T-helper 17 cell (primary cell): Measurements from ENCODE around the gene KRTAP10-9. TPM values are rescaled to one million over a fixed set of nuclear protein-coding genes. Genes with fewer than 3 reads are reported as not detected.
"Not testable (repeated sequence)": the region's sequence is repeated elsewhere in the genome, so short reads cannot be mapped to it uniquely, and the experiment has no call there.

Experiments
- ATAC-seq: fragments of 150-1000 bp; cut with Tn5 transposase; 2 replicates; pipeline ENCODE4 v1.10.0; 2021; ENCODE audit warnings: mild to moderate bottlenecking, moderate library complexity
- DNase-seq, 3 donors: peaks; one replicate each; pipeline versions ENCODE4 v3.0.0 to v3.0.0-alpha.2; 2020 to 2021
- H3K9me3 ChIP-seq: one replicate; pipeline ENCODE4 v1.7.0; 2013; ENCODE audit warnings: low read length, mild to moderate bottlenecking; ENCODE audit not compliant: control insufficient read depth, poor library complexity, severe bottlenecking
- H3K27ac Mint-ChIP-seq: one replicate; pipeline ENCODE4 v1.8.0; 2022; ENCODE audit warnings: mild to moderate bottlenecking, moderate library complexity, mixed read lengths
- H3K27me3 Mint-ChIP-seq: one replicate; pipeline ENCODE4 v1.8.0; 2022; ENCODE audit warnings: mixed read lengths
- H3K36me3 Mint-ChIP-seq: one replicate; pipeline ENCODE4 v1.8.0; 2022; ENCODE audit warnings: low read depth, mixed read lengths
- H3K4me1 Mint-ChIP-seq: one replicate; pipeline ENCODE4 v1.8.0; 2022; ENCODE audit warnings: mild to moderate bottlenecking, mixed read lengths
- H3K4me3 Mint-ChIP-seq: one replicate; pipeline ENCODE4 v1.8.0; 2022; ENCODE audit warnings: mild to moderate bottlenecking, moderate library complexity, mixed read lengths
- total RNA-seq, 4 donors: library from RNA in 2 of 4; stranded (reverse) in 2 of 4; gene quantifications; one replicate each; pipeline ENCODE4 v1.2.3 and lab custom pipeline; 2022 to 2026

Gene KRTAP10-9
- total RNA-seq, 2 donors from 2014 or later: not detected

DNA sequence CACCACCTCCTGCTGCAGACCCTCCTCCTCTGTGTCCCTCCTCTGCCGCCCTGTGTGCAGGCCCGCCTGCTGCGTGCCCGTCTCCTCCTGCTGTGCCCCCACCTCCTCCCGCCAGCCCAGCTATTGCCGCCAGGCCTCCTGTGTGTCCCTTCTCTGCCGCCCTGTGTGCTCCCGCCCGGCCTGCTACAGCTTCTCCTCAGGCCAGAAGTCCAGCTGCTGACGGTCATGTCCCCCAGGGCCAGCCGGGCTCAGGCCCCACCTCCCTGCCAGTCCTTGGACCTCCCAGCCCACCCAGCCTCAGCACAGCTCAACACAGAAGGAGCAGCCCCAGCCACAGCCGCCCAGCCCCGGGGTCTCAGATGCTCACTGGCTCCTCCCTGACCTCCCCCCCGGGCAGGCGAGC, 939 bp downstream of the KRTAP10-9 start:
- H3K4me3 Mint-ChIP-seq, H3K4me1 Mint-ChIP-seq: not testable (repeated sequence)

DNA sequence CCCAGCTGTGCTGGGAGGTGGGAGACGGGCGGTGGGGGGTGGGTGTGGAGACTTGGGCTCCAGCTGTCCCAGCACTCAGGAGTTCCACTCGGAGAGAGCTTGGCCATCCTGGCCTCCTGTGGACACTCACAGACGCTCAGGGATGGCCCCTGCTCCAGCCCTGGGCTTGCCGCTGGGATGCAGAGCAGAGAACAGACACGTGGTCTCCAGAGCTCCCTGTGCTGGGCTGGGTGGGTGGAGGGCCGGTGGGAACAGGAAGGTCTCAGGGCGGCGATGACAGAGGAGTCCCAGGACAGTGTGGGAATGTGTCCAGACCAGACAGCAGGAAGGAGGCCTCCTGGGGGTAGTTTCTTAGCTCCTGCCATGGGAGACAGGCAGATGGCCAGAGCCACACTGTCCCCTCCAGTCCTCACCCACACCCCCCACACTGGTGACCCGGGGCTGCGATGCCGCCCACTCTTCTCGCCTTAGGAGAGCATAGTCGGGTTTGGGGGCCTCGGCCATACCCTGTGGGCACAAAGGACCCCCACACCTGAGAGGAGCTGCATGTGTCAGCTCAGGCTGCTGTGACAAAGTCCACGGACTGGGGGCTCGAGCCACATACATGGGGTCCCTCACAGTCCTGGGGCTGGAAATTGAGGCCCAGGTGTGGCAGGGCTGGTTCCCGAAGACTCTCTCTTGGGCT, 2.0 kb downstream of the KRTAP10-9 start:
- Mint-ChIP-seq H3K27me3 (no peaks in the 10 kb centered on the region), H3K27ac (no peak overlapping the region), H3K4me1 (no peaks in the 10 kb centered on the region), H3K4me3 (no peak overlapping the region), H3K36me3 (peaks cover 2% of the 10 kb centered on the region)
- H3K9me3 ChIP-seq: peaks cover 5% of the 10 kb centered on the region
- ATAC-seq (no peak), DNase-seq (no peak)

More for the DNA sequence above, 939 bp downstream of the KRTAP10-9 start:
- not testable (repeated sequence) for ATAC-seq, H3K27me3 Mint-ChIP-seq, H3K27ac Mint-ChIP-seq, H3K9me3 ChIP-seq, DNase-seq, H3K36me3 Mint-ChIP-seq

DNA sequence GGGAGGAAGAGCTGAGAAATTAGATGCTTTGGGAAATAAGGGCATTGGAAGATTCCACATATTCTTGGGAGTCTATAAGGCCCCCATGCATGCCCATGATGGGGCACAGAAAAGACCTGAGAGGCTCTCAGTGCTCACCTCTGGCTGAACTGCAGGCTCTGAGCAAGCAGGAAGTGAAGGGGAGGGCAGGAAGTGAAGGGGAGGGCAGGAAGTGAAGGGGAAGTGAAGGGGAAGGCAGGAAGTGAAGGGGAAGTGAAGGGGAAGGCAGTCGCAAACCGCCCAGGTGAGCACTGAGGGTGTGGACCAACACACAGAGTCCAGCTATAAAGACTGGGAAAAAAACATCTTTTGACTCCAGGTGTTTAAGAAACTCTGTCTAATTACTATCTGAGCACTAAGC, 3.5 kb downstream of the KRTAP10-9 start:
- no peaks in the 10 kb centered on the region for H3K27me3 Mint-ChIP-seq
- no peak for DNase-seq
- no peaks in the 10 kb centered on the region for H3K36me3 Mint-ChIP-seq
- peaks cover 5% of the 10 kb centered on the region for H3K9me3 ChIP-seq
- ATAC-seq: no peak
- H3K4me3 Mint-ChIP-seq: no peak overlapping the region
- no peaks in the 10 kb centered on the region for H3K4me1 Mint-ChIP-seq
- H3K27ac Mint-ChIP-seq: no peak overlapping the region

DNA sequence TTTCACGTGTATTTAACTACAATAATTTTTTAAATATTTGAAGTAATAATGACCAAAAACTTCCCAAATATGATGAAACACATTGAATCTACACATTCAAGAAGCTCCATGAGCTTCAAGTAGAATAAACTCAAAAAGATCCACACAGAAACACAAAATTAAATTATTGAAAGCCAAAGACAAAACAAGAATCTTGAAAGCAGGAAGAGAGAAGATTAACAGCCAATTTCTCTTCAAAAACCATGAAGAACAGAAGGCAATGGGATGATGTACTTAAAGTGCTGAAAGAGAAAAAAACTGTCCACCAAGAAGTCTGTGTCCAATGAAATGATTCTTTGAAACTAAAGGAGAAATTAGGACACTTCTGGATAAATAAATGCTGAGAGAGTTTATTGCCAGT, 5.2 kb downstream of the KRTAP10-9 start:
- ATAC-seq (no peak), DNase-seq (no peak)
- Mint-ChIP-seq H3K27ac (no peak overlapping the region), H3K4me3 (no peak overlapping the region), H3K36me3 (no peaks in the 10 kb centered on the region), H3K27me3 (no peaks in the 10 kb centered on the region), H3K4me1 (no peaks in the 10 kb centered on the region)
- H3K9me3 ChIP-seq: peaks cover 5% of the 10 kb centered on the region

DNA sequence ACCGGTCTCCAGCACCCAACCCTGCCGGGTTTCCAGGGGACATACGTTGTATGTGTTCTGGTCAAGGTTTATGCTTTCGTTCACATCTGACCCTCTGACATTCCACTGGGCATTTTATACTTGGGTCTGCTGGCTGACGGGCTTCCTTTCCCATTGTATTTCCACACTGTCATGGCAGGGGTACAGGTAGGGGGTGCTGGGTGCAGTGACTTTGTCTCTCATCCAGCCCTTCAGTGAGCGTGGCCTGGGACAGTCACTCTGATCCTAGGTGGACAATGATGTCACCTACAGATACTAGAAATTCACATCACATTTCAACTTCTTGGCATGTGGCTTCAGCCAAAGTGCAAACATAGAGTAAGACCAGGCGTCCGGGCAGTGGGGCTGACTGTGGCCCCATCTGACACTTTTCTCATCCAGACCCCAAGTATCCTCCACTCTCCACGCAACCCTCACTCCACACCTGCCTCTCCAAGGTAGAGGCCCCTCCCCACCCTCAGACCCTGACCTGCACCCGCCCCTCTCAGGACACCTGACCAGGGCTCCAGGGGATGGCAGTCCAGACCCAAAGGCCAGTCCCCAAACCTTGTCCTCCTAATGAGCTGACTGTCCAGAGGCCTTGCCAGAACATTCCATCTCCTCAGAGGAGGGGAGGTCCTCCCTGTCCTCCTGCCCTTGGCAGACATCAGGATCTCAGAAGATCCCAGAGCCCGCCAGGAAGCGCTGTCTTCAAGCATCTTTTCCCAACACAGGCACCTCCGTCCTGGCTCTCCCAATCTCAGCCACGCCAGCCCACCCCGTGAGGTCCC, 9.5 kb downstream of the KRTAP10-9 start:
- no peak for DNase-seq

DNA sequence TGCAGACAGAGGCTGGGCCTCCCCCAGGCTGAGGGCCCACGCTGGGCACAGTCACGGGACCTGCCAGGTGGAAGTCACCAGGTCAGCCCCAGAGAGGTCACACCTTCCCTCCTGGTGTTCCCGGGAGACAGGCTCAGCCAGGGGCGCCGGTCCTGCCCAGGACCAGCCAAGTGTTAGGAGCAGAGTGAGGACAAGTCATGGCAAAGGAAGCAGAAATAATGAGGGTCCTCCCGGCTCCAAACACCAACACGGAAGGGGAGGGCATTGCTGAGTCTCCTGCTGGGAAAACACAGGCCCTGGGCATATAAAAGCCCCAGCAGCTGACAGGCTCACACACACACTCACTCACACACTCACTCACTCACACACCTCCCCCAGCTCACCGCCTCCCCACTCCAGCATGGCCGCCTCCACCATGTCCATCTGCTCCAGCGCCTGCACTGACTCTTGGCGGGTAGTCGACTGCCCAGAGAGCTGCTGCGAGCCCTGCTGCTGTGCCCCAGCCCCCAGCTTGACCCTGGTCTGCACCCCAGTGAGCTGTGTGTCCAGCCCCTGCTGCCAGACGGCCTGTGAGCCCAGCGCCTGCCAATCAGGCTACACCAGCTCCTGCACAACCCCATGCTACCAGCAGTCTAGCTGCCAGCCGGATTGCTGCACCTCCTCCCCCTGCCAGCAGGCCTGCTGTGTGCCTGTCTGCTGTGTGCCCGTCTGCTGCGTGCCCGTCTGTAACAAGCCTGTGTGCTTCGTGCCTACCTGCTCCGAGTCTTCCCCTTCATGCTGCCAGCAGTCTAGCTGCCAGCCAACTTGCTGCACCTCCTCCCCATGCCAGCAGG, 10.3 kb downstream of the KRTAP10-9 start, which contains the start of gene KRTAP10-10:
Gene KRTAP10-10, plus strand, starts transcription at position 339 of the 833 bp plus-strand sequence. Its CDS starts 62 bp downstream, at position 401.
- Mint-ChIP-seq H3K27ac (no peak within 1 kb of the TSS), H3K36me3 (peaks cover 4% of the 10 kb centered on the region), H3K27me3 (no peaks in the 10 kb centered on the region), H3K4me3 (no peak within 1 kb of the TSS), H3K4me1 (no peaks in the 10 kb centered on the region)
- ATAC-seq (no peak), DNase-seq (no peak)
- H3K9me3 ChIP-seq: peaks cover under 1% of the 10 kb centered on the region

More for the DNA sequence above, 9.5 kb downstream of the KRTAP10-9 start:
- no peaks in the 10 kb centered on the region for H3K27me3 Mint-ChIP-seq
- H3K9me3 ChIP-seq: peaks cover 5% of the 10 kb centered on the region
- H3K36me3 Mint-ChIP-seq: peaks cover 2% of the 10 kb centered on the region
- no peaks in the 10 kb centered on the region for H3K4me1 Mint-ChIP-seq
- H3K4me3 Mint-ChIP-seq: no peak overlapping the region
- no peak overlapping the region for H3K27ac Mint-ChIP-seq
- no peak for ATAC-seq

DNA sequence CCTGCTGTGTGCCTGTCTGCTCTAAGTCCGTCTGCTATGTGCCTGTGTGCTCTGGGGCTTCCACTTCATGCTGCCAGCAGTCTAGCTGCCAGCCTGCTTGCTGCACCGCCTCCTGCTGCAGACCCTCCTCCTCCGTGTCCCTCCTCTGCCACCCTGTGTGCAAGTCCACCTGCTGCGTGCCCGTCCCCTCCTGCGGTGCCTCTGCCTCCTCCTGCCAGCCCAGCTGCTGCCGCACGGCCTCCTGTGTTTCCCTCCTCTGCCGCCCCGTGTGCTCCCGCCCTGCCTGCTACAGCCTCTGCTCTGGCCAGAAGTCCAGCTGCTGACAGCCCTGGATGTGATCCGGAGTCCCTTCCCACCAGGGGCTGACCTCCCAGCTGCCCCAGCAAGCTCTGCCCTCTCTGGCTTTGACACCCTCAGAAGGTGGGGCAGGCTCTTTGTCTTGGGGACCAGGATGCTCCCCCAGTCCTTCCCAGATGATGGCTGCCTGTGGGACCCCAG, 11.0 kb downstream of the KRTAP10-9 start:
- H3K27me3 Mint-ChIP-seq, DNase-seq, H3K9me3 ChIP-seq, H3K4me3 Mint-ChIP-seq, H3K4me1 Mint-ChIP-seq, H3K36me3 Mint-ChIP-seq, ATAC-seq, H3K27ac Mint-ChIP-seq: not testable (repeated sequence)

DNA sequence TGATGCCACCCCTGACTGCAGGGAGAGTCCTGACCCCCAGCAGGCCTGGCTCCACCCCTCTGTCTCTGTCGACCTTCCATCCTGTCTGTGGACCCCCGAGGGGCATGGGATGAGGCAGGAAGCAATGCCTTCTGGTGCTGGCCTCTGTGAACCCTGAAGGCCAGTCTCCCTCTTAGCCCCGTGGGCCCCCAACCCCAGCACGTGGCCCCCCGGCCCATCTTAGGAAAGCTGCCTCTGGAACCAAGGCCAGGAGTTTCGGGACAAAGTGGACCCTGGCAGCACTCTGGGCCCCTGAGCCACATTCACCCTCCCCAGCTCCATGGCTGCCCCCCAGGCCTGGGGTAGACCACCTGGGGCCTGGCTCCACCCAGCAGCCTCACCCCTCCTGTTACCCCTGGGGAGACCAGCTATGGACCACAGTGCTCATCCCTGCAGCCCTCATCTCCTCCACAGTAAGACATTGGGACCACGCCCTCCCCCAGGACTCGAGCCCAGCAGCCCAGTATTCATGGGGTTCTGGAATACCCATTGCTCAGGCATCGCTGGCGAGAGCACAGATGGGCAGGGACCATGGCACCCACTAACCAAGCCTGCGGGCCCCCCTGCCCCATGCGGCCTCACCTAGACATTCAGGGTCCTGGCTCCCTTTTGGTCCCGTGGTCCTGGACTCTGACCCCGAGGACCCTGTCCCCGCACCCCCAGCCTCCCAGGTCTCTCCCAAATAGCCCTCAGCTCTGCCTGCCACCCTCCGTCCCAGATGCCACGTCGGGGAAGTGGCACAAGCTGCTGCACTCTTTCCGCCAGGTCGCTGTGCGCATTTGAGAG, 11.8 kb downstream of the KRTAP10-9 start:
- not testable (repeated sequence) for H3K27ac Mint-ChIP-seq, H3K4me3 Mint-ChIP-seq, H3K4me1 Mint-ChIP-seq, H3K36me3 Mint-ChIP-seq, H3K27me3 Mint-ChIP-seq, DNase-seq, H3K9me3 ChIP-seq, ATAC-seq

DNA sequence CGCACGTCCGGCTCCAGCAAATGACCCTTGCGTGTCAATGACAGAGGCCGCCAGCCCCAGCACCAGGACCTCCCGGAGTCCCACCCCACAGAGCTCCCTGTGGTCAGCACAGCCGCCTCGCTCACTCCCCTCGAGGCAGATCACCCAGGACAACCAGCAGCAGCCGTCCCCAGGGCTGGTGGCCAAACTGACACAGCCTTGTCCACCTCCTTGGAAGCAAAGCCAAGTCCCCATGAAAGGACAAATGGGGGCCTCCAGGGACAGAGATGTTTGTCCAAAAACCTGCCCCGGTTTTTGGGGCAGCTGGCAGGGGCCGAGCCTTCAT, 12.4 kb downstream of the KRTAP10-9 start:
- DNase-seq (no peak), ATAC-seq (no peak)
- Mint-ChIP-seq H3K36me3 (peaks cover 4% of the 10 kb centered on the region), H3K27ac (no peak overlapping the region), H3K27me3 (no peaks in the 10 kb centered on the region), H3K4me1 (no peaks in the 10 kb centered on the region), H3K4me3 (no peak overlapping the region)
- H3K9me3 ChIP-seq: peaks cover 1% of the 10 kb centered on the region

DNA sequence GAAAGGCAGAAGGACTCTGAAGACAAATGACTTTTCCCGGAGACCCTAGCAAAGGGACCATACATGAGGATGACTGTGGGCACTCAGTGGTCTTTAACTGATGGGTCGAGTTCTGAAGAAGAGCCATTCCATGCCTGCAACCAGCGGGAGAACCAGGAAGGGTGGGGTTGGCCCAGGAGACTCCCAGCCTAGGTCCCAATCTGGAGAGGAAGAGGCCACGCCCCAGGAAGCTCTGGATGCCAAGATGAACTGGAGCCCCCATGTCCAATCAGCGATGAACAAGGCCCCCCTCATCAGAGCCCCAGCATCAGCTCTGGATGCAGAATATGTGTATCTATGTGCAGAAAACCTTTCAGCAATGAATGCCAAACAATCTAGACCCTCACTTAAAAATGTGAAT, 13.9 kb downstream of the KRTAP10-9 start:
- DNase-seq: no peak
- ATAC-seq: no peak
- Mint-ChIP-seq H3K4me3 (no peak overlapping the region), H3K4me1 (no peaks in the 10 kb centered on the region), H3K36me3 (peaks cover 4% of the 10 kb centered on the region), H3K27me3 (no peaks in the 10 kb centered on the region), H3K27ac (no peak overlapping the region)
- H3K9me3 ChIP-seq: peaks cover 10% of the 10 kb centered on the region

DNA sequence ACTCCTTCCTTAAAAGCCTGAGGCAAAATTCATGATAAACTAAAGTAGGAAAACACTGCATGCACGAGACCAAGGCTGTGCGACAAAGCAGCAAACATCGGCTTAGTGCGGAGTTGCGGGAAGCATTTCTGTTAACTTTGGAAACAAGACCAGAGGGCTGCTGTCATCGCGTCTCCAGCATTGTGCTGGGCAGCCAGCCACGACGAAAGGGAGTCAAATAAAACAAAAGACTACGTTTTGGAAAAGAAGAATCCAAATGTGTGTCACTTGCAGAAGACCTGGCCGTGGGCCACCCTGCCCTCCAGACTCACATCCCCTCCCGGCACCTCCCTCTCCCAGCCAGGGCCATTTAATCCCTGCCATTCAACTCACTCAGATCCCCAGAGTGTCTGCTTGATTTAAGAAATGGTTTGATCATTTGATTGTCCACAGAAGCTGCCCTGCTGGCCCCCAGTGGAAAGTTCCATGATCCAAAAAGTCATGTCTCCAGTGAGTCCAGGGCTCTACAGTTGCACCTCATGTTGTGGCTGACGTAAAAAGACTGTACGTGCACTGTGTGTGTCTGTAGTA, 16.9 kb downstream of the KRTAP10-9 start:
- Mint-ChIP-seq H3K27me3 (no peaks in the 10 kb centered on the region), H3K4me3 (no peak overlapping the region), H3K4me1 (no peaks in the 10 kb centered on the region), H3K36me3 (peaks cover 4% of the 10 kb centered on the region), H3K27ac (no peak overlapping the region)
- DNase-seq: no peak
- H3K9me3 ChIP-seq: peaks cover 10% of the 10 kb centered on the region
- no peak for ATAC-seq

DNA sequence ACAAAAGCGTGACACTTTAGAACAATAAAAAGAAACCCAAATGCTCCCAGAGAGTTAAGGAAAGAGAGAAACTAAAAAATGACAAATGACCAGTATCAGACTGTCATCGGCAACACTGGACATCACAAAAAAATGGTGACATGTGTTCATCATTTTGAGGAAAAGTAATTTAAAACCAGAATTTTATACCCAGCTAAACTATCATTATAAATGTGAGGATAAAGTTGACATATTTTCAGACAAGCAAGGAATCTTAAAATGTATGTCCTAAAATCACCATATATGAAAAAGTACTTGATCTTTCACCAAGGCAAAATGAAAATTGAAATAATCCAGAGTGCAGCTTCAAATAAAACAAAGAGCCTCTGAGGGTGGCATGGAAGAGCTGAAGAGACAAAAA, 18.0 kb downstream of the KRTAP10-9 start:
- Mint-ChIP-seq H3K27me3 (no peaks in the 10 kb centered on the region), H3K36me3 (peaks cover 4% of the 10 kb centered on the region), H3K4me3 (no peak overlapping the region), H3K27ac (no peak overlapping the region), H3K4me1 (no peaks in the 10 kb centered on the region)
- DNase-seq (no peak), ATAC-seq (no peak)
- peaks cover 10% of the 10 kb centered on the region for H3K9me3 ChIP-seq
